GM10847 (cell line): ENCODE data around the gene RET.

Experiments used
- POLR2A ChIP-seq: IDR thresholded peaks from 2 replicates; pipeline ENCODE4 v1.6.1; 2011; ENCODE audit not compliant: insufficient read length; ENCODE audit errors: extremely low read depth

RET gene

GRCh38 chr10:43065234-43065633, 11.6 kb upstream of the RET start:
- TF ChIP-seq POLR2A: no peak

- no peak for TF ChIP-seq POLR2A
These were observed 11.1 kb upstream of the RET start for GRCh38 chr10:43065761-43066160.

- TF ChIP-seq POLR2A: no peak
These were observed 10.4 kb upstream of the RET start for GRCh38 chr10:43066481-43066880.

GRCh38 chr10:43067391-43068135, 9.3 kb upstream of the RET start:
- TF ChIP-seq POLR2A: no peak

GRCh38 chr10:43068136-43068395, 8.8 kb upstream of the RET start:
- no peak for TF ChIP-seq POLR2A

GRCh38 chr10:43068471-43069210, 8.2 kb upstream of the RET start:
- TF ChIP-seq POLR2A: no peak

GRCh38 chr10:43069211-43069515, 7.7 kb upstream of the RET start:
- TF ChIP-seq POLR2A: no peak

GRCh38 chr10:43069579-43069978, 7.3 kb upstream of the RET start:
- TF ChIP-seq POLR2A: no peak

- TF ChIP-seq POLR2A: no peak
These were observed 6.5 kb upstream of the RET start for GRCh38 chr10:43070121-43071085.

- no peak for TF ChIP-seq POLR2A
These were observed 4.8 kb upstream of the RET start for GRCh38 chr10:43071865-43072650.

GRCh38 chr10:43073191-43073590, 3.7 kb upstream of the RET start:
- TF ChIP-seq POLR2A: no peak

- TF ChIP-seq POLR2A: no peak
These were observed 3.1 kb upstream of the RET start for GRCh38 chr10:43073721-43074120.

- TF ChIP-seq POLR2A: no peak
These were observed 2.5 kb upstream of the RET start for GRCh38 chr10:43074409-43074808.

GRCh38 chr10:43074827-43075611, 1.9 kb upstream of the RET start:
- no peak for TF ChIP-seq POLR2A
